Inflammatory macrophage treated with lipopolysaccharide for 4 hours (primary cell): ENCODE results near the gene PLCXD1.
"Not testable (repeated sequence)": the region's sequence is repeated elsewhere in the genome, so short reads cannot be mapped to it uniquely, and the experiment has no call there.

ENCODE experiments used
- DNase-seq: peaks from one replicate; pipeline ENCODE4 v3.0.0-alpha.2; 2020

Gene PLCXD1

GRCh38 chrX:264634-265455 lies 16.3 kb upstream of the PLCXD1 start:
- peak; percentile 7 for DNase-seq

GRCh38 chrX:265502-265901 lies 15.7 kb upstream of the PLCXD1 start:
- no peak for DNase-seq

GRCh38 chrX:267771-268261 lies 13.4 kb upstream of the PLCXD1 start:
- no peak for DNase-seq

- DNase-seq: no peak
Measured at GRCh38 chrX:270848-271367, 10.3 kb upstream of the PLCXD1 start.

GRCh38 chrX:274904-275475 lies 6.2 kb upstream of the PLCXD1 start:
- peak; percentile 78 for DNase-seq

GRCh38 chrX:275476-275966 lies 5.7 kb upstream of the PLCXD1 start:
- no peak for DNase-seq

GRCh38 chrX:275967-276580 lies 5.1 kb upstream of the PLCXD1 start:
- peak; percentile 72 for DNase-seq

GRCh38 chrX:276581-277201 lies 4.5 kb upstream of the PLCXD1 start:
- peak; percentile 45 for DNase-seq

GRCh38 chrX:279757-280604 lies 1.2 kb upstream of the PLCXD1 start:
- DNase-seq: not testable (repeated sequence)

- not testable (repeated sequence) for DNase-seq
Measured at GRCh38 chrX:280722-281121, 459 bp upstream of the PLCXD1 start.

GRCh38 chrX:282000-282681 lies 960 bp downstream of the PLCXD1 start:
- not testable (repeated sequence) for DNase-seq

GRCh38 chrX:283115-283845 lies 2.1 kb downstream of the PLCXD1 start:
- peak; percentile 86 for DNase-seq

- DNase-seq: no peak
Measured at GRCh38 chrX:285076-285677, 4.0 kb downstream of the PLCXD1 start.

- no peak for DNase-seq
Measured at GRCh38 chrX:287670-288069, 6.5 kb downstream of the PLCXD1 start.

- DNase-seq: no peak
Measured at GRCh38 chrX:288561-288991, 7.4 kb downstream of the PLCXD1 start.

- DNase-seq: no peak
Measured at GRCh38 chrX:290476-291166, 9.4 kb downstream of the PLCXD1 start.

- DNase-seq: no peak
Measured at GRCh38 chrX:291411-291901, 10.3 kb downstream of the PLCXD1 start.

GRCh38 chrX:292900-293897 lies 12.0 kb downstream of the PLCXD1 start:
- DNase-seq: no peak
